ENCODE results near the gene PRSS38. TPM values are rescaled to one million over a fixed set of nuclear protein-coding genes. Genes with fewer than 3 reads are reported as not detected.

Gene PRSS38
- total RNA-seq (not detected), polyA plus RNA-seq (not detected), total RNA-seq (0 reads per million in 6 experiments)

DNA sequence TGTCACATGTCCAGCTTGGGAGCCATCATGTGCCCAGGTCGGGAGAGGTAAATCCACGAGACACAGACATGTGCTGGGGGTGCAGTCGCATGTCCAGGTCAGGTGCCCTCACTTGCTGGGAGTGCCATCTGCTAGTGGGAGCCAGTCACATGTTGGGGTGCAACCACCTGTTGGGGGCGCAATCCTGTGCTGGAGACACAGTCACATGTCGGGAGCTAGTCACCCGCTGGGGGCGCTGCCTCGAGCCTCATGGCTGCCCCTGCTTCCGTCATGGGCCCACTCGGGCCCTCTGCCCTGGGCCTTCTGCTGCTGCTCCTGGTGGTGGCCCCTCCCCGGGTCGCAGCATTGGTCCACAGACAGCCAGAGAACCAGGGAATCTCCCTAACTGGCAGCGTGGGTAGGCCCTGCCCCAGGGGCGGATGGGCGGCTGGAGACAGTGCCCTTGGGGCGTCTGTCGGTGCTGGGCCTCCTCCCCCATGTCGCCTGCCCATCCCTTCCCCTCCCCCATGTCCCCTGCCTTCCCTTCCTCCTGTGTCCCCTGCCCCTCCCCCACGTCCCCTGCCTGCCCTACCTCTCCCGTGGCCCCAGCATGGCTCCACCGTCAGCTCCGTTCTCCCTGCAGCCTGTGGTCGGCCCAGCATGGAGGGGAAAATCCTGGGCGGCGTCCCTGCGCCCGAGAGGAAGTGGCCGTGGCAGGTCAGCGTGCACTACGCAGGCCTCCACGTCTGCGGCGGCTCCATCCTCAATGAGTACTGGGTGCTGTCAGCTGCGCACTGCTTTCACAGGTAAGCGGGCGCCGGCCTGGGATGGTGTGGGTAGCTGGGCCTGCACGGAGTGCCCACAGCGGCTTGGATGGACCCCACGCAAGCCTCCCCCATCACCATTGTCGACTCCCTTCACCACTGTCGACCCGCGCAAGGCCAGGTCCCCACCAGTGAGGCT lies at the start of gene PRSS38:
Gene PRSS38, plus strand, starts transcription at position 208 of the 942 bp plus-strand sequence. Its CDS starts 42 bp downstream, at position 250.
- peaks cover 0 to 21% (median 10%) of the 10 kb centered on the region in 3 donors for H3K36me3 Mint-ChIP-seq
- no peak within 1 kb of the TSS for H3K4me3 Mint-ChIP-seq
- peaks cover 0 to 10% (median 5%) of the 10 kb centered on the region in 4 donors for H3K4me1 Mint-ChIP-seq
- no peak for DNase-seq
- POLR2A ChIA-PET = no interaction called here
- ATAC-seq = no peak
- peaks cover 0 to 33% (median 22%) of the 10 kb centered on the region in 9 donors for H3K9me3 Mint-ChIP-seq
- no peaks in the 10 kb centered on the region for H3K27me3 Mint-ChIP-seq
- peak within 1 kb of the TSS in 1 of 10 donors; percentile 43 for H3K27ac Mint-ChIP-seq

DNA sequence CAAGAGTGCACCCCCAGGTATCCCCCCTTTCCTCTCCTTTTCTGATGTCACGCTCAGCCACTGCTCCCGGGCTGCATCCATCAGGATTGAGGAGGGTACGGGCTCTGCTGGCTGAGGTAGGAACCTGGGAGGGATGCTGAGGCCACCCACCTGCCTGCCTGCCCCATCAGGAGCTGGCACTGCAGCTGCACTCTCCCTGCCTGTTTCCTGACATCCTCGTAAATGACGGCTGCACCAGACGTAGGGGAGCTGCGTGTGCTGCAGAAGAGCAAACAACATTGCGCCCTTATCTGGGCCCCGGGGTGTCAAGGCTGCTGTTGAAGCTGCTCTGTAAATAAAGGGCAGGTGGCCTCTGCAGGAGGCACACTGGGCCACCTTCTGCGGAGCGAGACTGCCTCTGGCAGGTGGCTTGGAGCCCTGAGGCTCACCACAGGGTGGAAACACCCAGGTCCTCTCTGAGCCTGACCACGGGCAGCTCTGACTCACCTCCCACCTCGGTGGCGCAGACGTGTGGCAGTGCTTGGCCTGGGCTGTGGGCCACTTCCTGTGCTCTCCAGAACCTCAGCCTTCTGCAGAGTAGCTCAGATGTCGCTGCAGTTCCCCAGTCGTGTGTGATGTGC lies 49.4 kb upstream of the PRSS38 start:
- H3K36me3 Mint-ChIP-seq = peaks cover 0 to 13% (median 10%) of the 10 kb centered on the region in 3 donors
- no peaks in the 10 kb centered on the region for H3K9me3 Mint-ChIP-seq
- peaks cover 37 to 85% (median 75%) of the 10 kb centered on the region in 4 donors for H3K4me1 Mint-ChIP-seq
- no peaks in the 10 kb centered on the region for H3K27me3 Mint-ChIP-seq
- POLR2A ChIA-PET = interaction anchor here (0.7 to 3.4 kb wide), 13 partner anchors 8 to 417 kb away, joined by 3 to 38 read pairs (median 6); partner anchors contain the start of genes ARF1, IBA57, JMJD4 and SNAP47
- H3K4me3 Mint-ChIP-seq = peak overlapping the region; percentile 59 to 86 (median 76)
- ATAC-seq (peak; percentile 85 to 86), DNase-seq (peak; percentile 36 to 90 (median 76))
- H3K27ac Mint-ChIP-seq = peak overlapping the region; percentile 87 to 96 (median 92)

DNA sequence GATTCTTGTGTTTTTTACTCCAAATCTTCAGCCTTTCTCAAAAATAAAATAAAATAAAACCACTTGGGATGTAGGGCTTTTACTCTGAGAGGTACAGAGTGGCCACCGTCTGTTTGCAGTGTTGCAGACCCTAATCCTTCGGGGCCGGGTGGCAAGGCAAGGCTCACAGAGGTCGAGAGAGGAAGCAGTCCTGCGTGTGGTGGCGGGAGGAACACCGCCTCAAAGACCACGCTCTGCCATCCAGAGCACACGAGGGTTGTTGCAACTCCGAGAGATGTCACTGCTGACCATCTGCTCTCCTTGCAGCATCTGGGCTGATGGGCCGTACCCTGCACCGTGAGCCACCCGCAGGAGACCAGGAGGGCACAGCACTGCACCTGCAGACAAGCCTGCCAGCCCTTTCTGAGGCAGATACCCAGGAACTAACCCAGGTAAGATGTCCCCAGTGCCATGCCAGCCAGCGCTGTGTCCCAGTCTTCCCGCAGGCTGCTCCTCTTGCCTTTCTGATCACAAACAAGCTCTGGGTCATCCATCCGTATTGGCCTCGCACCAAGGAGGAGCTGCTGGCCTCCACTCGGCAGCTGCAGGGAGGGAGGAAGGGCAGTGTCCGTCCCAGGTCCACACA lies 48.7 kb upstream of the PRSS38 start:
- POLR2A ChIA-PET = interaction anchor here (0.7 to 3.4 kb wide), 12 partner anchors 8 to 418 kb away, joined by 3 to 38 read pairs (median 7); partner anchors contain the start of genes ARF1, IBA57, JMJD4 and SNAP47
- H3K36me3 Mint-ChIP-seq = peaks cover 0 to 13% (median 10%) of the 10 kb centered on the region in 3 donors
- peak overlapping the region; percentile 59 to 86 (median 76) for H3K4me3 Mint-ChIP-seq
- H3K27me3 Mint-ChIP-seq = no peaks in the 10 kb centered on the region
- peaks cover 33 to 79% (median 71%) of the 10 kb centered on the region in 4 donors for H3K4me1 Mint-ChIP-seq
- DNase-seq (peak in 1 of 10 donors; percentile 35), ATAC-seq (peak; percentile 2 to 8)
- peak overlapping the region; percentile 87 to 96 (median 92) for H3K27ac Mint-ChIP-seq
- H3K9me3 Mint-ChIP-seq = no peaks in the 10 kb centered on the region

DNA sequence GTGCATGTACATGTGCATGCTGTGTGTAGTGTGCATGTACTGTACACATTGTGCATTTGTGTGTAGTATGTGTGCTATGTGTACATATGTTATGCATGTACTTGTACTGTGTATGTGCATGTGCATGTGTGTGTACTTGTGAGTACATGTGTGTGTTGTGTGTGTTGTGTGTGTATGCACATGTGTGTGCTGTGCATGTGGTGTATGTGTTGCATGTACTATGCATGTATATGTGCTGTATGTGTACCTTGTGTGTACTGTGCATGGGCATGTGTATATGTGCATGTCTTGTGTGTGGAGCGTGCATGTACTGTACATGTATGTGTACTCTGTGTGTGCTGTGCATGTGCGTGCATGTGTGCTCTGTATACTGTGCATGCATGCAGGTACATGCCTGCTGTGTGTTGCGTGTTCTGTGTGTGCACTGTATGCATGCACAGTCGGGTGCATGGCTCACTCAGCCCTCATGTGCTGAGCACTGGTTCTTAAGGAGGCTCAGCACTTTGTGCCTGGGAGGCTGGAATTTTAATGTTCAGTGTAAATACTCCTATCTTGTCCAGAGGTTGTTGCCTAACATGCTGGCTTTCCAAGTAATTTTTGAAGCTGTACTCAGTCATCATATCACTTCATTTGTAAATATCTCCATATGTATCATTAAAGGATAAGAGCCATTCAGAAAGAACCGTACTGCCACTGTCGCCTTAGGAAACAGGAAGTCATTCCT lies 47.9 kb upstream of the PRSS38 start:
- H3K9me3 Mint-ChIP-seq = no peaks in the 10 kb centered on the region
- no peaks in the 10 kb centered on the region for H3K27me3 Mint-ChIP-seq

DNA sequence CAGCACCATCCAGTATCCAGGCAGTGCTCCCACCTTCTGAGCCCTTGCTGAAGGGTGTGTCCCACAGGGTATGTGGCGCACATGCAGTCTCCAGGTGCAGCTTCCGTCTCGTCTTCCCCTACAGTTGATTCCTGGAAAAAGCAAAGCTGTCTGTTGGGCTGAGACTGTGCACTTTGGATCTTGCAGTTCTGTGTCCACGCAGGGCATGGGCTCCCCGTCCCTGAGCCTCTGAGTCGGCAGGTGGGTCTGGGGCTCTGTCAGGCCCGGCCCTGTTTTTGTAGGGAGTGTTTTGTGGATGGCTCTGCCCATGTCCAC lies 47.4 kb upstream of the PRSS38 start:
- Mint-ChIP-seq H3K4me3 (peak overlapping the region in 2 of 10 donors; percentile 30 to 73), H3K36me3 (peaks cover 0 to 13% (median 10%) of the 10 kb centered on the region in 3 donors), H3K9me3 (no peaks in the 10 kb centered on the region), H3K4me1 (peaks cover 36 to 79% (median 67%) of the 10 kb centered on the region in 4 donors), H3K27me3 (no peaks in the 10 kb centered on the region), H3K27ac (peak overlapping the region in 1 of 10 donors; percentile 40)
- POLR2A ChIA-PET = interaction anchor here (1.0 to 1.2 kb wide), 2 partner anchors 20 to 102 kb away, joined by 4 to 6 read pairs; no protein-coding TSS in a partner anchor
- ATAC-seq = no peak
- DNase-seq = peak in 1 of 10 donors; percentile 46

More for the DNA sequence above, 47.9 kb upstream of the PRSS38 start:
- H3K4me3 Mint-ChIP-seq = peak overlapping the region; percentile 45 to 86 (median 74)
- POLR2A ChIA-PET = interaction anchor here (1.0 to 3.0 kb wide), 3 partner anchors 19 to 103 kb away, joined by 4 to 38 read pairs (median 6); no protein-coding TSS in a partner anchor
- DNase-seq = no peak
- H3K36me3 Mint-ChIP-seq = peaks cover 0 to 13% (median 10%) of the 10 kb centered on the region in 3 donors
- peak overlapping the region in 9 of 10 donors; percentile 59 to 96 (median 88) for H3K27ac Mint-ChIP-seq
- ATAC-seq = no peak
- peaks cover 34 to 79% (median 68%) of the 10 kb centered on the region in 4 donors for H3K4me1 Mint-ChIP-seq

DNA sequence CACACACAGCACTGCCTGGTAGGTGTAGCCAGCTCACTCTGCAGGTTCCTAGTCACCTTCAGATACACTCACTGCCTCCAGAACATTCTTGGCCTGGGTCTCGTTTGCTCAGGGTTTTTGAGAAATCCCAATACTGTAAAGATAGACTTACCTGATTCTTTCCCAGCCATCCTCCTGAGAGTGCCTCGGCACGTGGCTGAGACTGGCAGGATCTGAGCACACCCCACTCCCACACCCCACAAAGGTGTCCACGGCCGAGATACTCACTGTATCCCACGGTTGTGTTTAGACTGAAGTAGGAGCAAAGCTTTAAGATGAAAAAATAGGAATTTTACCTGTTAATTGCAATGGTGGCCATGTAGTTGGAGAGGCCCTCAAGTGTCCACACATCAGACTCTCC lies 46.8 kb upstream of the PRSS38 start:
- peak in 1 of 10 donors; percentile 34 for DNase-seq
- POLR2A ChIA-PET = interaction anchor here (1.0 to 1.2 kb wide), 2 partner anchors 19 to 102 kb away, joined by 4 to 6 read pairs; no protein-coding TSS in a partner anchor
- peak overlapping the region in 4 of 10 donors; percentile 27 to 71 (median 67) for H3K27ac Mint-ChIP-seq
- ATAC-seq = no peak
- peaks cover 36 to 79% (median 67%) of the 10 kb centered on the region in 4 donors for H3K4me1 Mint-ChIP-seq
- no peaks in the 10 kb centered on the region for H3K9me3 Mint-ChIP-seq
- H3K27me3 Mint-ChIP-seq = no peaks in the 10 kb centered on the region
- peaks cover 0 to 13% (median 10%) of the 10 kb centered on the region in 3 donors for H3K36me3 Mint-ChIP-seq
- no peak overlapping the region for H3K4me3 Mint-ChIP-seq

DNA sequence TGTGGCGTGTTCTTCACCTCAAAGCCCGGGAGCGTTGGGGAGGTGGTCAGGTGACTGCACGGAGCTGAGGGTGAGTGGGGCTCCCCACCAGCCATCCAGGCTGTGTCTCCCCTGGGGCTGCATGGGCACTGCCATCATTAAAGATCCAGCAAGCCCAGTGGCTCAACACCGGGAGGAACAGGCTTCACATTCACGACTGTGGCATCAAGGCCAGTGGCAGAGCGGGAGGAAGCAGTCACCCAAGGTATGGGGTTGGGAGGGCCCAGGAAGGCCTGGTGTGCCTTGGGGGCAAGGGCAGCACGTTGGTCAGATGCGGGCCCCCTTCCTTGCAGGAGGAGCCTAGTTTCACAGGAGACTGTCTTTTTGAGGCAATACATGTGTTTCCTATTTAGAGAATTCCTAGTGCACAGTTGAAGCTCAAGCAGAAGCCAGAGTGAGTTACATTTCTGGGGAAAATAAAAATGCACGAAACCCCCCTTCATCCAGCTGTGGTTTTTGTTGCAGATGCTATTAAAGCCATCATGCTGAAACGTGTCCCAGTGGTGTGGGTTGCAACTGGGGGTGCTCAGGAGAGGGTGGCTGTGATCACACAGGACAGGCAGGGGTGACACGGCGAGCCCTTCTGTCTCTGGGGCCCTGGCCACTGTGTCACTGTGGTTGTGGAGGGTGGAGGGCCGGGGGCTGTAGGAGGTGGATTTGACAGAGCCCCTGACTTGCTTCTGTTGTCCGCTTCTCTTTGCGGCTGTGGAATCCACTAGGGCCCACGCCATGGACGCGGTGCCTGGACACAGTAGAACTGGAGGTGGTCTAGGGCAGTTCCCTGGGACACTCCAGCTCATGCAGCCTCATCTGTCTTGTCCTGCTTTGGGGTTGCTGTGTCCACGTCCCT lies 46.2 kb upstream of the PRSS38 start:
- Mint-ChIP-seq H3K4me1 (peaks cover 36 to 79% (median 67%) of the 10 kb centered on the region in 4 donors), H3K27me3 (no peaks in the 10 kb centered on the region), H3K4me3 (no peak overlapping the region), H3K9me3 (no peaks in the 10 kb centered on the region), H3K36me3 (peaks cover 0 to 13% (median 10%) of the 10 kb centered on the region in 3 donors), H3K27ac (peak overlapping the region in 3 of 10 donors; percentile 14 to 70 (median 27))
- POLR2A ChIA-PET = interaction anchor here (1.2 kb wide), 1 partner anchor 19 kb away, joined by 6 read pairs; no protein-coding TSS in a partner anchor
- ATAC-seq (no peak), DNase-seq (peak in 1 of 10 donors; percentile 43)

DNA sequence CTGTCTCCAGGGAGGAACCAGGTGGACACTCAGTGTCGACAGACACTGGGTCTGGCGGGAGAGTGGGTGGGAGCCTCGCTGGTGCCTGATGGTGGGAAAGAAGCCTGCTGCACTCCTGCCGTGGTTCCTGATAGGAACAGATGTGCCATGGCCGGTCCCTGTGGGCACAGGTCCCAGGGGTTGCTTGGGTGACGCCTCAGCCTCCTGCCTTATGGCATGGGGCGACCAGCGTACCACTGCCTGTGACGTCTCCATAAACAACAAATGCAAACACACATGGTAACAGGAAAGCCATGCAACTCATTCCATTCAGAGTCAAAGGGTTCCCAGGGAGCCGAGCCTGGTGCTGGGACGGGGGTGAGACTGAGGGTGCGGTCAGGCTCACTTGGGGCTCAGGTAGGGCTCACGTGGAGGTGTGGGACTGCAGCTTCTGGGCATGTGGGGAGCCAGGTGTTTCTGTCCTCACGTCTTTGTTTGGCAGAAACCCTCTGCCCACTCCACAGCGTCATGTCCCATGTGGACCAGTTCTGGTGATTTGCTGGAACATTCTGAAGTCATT lies 45.5 kb upstream of the PRSS38 start:
- Mint-ChIP-seq H3K27ac (no peak overlapping the region), H3K27me3 (no peaks in the 10 kb centered on the region), H3K4me3 (no peak overlapping the region), H3K4me1 (peaks cover 40 to 78% (median 67%) of the 10 kb centered on the region in 4 donors), H3K36me3 (peaks cover 0 to 13% (median 10%) of the 10 kb centered on the region in 3 donors), H3K9me3 (no peaks in the 10 kb centered on the region)
- peak in 1 of 10 donors; percentile 52 for DNase-seq
- POLR2A ChIA-PET = no interaction called here
- no peak for ATAC-seq

DNA sequence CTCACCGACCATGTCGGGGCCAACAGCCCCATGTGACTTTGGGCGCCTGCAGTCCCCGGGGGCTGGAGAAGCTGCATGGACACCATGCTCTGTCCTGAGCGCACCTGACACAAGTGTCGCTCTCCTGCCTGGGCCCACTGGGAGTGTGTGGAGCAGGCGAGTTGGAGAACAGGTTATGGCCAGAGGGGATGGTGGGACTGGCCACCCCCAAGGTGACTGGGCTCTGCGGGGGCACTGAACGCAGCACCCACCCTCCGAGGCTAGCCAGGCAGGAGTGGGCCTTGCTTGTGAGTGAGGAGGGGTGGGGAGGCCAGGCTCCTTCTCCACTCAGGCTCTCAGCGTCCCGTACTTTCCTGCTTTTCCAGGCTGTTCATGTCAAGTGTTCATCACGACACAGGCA lies 44.7 kb upstream of the PRSS38 start:
- Mint-ChIP-seq H3K27ac (no peak overlapping the region), H3K9me3 (no peaks in the 10 kb centered on the region), H3K4me1 (peaks cover 38 to 73% (median 60%) of the 10 kb centered on the region in 4 donors), H3K27me3 (no peaks in the 10 kb centered on the region), H3K36me3 (peaks cover 0 to 13% (median 10%) of the 10 kb centered on the region in 3 donors), H3K4me3 (no peak overlapping the region)
- ATAC-seq (no peak), DNase-seq (peak in 1 of 10 donors; percentile 57)
- POLR2A ChIA-PET = no interaction called here

DNA sequence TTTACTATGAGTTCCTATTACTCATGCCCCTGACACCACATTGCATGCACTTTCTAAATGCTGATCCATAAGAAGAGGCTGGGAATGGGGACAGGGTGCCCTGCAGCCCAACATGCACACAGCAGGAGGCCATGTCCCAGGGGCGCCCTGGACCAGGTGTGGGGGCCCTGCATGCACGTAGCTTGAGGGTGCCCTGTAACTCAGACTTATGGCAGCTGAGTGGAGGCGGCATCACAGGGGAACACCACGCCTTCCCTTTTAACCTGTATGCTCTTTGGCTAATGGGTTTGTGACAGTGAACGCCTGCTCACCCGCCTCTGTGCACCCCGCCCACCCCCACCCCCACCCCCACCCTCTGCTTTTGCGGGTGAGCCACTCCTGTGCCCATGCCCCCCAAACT lies 44.1 kb upstream of the PRSS38 start:
- Mint-ChIP-seq H3K27me3 (no peaks in the 10 kb centered on the region), H3K4me3 (no peak overlapping the region), H3K4me1 (peaks cover 34 to 70% (median 57%) of the 10 kb centered on the region in 4 donors), H3K27ac (peak overlapping the region in 1 of 10 donors; percentile 27), H3K9me3 (no peaks in the 10 kb centered on the region), H3K36me3 (peaks cover 0 to 15% (median 10%) of the 10 kb centered on the region in 3 donors)
- peak in 1 of 10 donors; percentile 42 for DNase-seq
- POLR2A ChIA-PET = no interaction called here
- ATAC-seq = no peak

Measured in naive thymus-derived CD8-positive, alpha-beta T cell (primary cell).